HG03095 (cell line): Measurements from ENCODE around the gene ADARB1.

Source experiments
- ATAC-seq: cut with Tn5 transposase; IDR thresholded peaks from one replicate; pipeline ENCODE4 v1.9.1; 2021; ENCODE audit warnings: moderate library complexity; ENCODE audit not compliant: unreplicated experiment

Gene ADARB1

DNA sequence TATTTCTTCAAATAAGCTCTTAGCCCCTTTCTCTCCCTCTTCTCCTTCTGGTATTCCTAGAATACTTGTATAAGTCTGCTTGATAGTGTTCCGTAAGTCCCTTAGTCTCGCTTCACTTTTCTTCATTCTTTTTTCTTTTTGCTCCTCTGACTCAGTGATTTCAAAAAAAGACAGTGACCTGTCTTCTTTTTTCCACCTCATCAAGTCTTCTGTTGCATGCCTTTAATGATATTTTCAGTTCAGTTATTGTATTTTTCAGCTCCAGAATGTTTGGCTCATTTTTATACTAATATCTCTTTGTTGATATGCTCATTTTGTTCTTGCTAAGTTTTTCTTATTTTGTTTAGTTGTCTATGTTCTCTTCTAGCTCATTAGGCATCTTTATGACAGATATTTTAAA is 115.6 kb downstream of the ADARB1 start:
- no peak for ATAC-seq

DNA sequence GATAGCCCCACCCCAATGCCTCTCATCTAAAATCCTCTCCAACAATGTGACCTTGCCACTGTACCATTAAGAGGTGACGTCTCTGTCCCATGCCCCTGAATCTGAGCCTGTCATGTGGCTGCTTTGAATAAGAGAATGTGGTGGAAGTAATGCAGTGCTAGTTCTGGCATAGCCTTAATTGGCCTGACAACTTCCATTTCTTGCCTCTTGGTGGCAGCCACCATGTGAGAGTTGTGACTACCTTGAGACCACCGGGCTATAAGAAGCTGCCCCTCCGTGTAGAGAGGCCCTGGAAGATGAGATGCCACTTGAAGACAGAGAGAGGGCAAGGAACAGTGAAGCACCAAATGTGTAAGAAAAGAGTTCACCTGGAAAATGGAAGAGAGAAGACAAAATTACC is 118.0 kb downstream of the ADARB1 start:
- no peak for ATAC-seq

DNA sequence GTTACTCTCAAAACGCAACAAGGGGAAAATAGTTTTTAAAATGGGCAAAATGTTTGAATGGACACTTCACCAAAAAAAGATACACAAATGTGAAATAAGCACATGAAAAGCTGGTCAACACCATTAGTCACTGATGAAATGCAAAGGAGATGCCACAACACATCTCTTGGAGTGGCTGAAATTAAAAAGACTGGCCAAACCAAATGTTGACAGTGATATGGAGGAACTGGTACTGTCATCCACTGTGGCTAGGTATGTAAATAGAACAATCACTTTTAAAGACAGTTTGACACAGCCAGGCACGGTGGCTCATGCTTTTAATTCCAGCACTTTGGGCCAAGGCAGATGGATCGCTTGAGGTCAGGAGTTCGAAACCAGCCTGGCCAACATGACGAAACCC is 122.2 kb downstream of the ADARB1 start:
- no peak for ATAC-seq

DNA sequence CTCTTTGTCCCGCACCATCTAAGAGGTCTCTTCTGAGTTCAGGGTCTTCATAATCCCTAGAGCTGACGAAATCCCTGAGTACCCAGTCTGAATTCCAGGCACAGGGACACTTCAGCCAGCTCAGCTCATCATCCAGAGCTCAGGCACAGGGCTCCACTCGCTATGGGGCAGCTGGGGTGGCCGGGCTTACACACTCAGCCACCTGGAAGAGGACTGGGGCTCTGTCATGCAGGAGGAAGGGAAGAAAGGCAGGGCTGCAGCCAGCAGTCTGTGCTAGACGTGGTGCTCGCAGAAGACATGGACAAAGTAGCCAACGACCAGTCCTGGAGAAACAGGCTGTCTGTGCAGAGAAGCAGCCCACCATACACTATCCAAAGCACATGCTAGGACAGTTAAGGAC is 124.8 kb downstream of the ADARB1 start:
- no peak for ATAC-seq

DNA sequence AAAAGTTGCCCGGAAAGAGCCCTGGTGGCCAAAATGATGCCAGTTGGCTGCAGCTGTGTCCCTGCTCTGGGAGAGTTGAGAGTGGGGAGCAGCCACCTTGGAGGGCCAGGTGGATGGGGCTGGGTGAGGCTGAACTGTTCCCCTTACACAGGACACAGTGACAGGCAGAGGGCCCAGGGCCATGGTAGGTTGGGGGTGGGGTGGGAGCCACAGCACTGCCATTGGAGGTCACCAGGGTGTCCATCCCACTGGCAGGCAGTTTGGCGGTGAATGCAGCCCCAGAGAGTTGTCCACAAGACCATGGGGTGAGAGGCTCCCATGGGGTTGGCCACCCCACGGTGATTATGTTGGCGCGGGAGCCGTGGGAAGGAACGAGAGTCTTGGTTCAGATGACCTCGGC is 125.7 kb downstream of the ADARB1 start:
- no peak for ATAC-seq

DNA sequence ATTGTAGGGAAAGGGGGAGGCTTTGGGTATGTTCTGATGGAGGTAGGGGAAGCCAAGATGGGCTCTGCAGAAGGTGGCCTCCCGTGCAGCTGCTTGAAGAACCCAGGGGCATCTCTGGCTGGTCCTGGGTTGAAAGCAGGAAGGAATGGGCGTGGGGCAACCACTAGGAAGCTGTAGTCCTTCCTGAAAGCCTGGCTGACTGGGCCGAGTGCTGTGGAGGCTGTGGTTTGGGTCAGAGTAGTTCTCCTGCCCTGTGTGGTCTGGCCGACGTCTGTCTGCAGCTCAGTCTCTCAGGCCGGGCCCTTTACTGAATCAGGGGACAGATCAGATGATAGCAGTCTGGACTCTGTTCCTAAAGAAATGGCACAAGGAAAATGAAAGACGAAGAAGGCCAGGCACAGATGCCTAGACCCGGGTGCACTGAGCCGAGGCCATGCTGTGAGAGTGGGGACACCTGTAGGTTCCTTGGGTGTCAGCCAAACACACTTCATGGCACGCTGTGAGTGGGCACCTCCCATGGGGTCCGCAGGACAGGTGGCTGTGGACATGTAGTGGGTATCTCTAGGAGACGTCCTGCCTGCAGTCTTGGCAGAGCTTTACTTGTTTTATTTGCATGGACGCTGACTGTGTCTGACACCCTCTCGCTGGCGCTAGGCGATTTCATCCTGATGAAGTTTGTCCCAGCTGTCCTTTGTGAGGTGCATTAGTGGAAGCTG is 126.4 kb downstream of the ADARB1 start:
- ATAC-seq = no peak

DNA sequence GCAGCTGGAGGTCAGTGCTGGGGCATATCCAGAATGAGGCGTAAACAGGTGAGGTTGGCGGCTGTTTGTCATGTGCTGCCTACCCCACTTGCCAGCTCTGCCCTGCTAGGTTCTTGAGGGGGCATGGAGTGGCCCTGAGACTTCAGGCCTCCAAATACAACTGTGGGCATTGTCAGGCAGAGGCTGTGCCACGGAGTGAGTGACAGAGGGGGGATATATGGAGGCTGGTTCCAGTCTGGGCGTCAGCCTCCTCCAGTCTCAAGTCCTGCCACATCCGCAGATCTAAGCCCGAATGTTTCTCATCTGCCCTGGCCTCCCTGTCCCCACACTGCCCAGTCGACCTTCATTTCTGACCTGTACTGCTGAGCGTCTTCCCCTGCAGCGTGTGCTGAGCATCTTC is 128.0 kb downstream of the ADARB1 start:
- no peak for ATAC-seq

DNA sequence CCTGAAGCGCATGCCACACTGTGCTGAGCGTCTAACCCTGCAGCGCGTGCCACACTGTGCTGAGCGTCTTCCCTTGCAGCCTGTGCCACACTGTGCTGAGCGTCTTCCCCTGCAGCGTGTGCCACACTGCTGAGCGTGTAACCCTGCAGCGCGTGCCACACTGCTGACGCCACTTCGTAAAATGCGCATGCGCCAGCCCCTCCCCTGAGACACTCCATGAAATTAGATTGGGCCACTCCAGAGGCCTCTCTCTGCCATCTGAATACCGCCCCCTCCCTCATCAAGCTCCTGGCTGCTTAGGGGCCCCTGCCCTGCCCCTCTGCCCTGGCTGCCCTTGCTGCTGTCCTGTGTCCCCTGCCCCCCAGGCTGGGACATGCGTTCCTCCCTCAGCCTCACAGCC is 128.5 kb downstream of the ADARB1 start:
- no peak for ATAC-seq

DNA sequence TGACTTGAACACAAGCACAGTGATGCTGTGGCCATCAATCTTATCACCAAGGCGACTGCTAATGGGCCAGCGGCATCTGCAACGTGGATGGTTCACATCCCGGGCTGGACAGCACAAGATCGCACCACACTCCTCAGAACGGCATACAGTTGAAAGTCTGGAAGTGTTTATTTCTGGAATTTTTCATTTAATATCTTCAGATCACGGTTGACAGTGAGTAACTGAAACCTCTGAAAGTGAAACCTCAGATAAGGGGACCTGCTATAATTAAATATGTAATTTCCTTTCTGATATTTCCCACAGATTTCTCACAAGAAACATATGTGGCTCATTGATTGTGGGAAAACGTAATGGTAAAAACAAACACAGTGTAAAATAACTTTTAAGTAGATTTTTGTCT is 129.6 kb downstream of the ADARB1 start:
- ATAC-seq = no peak

DNA sequence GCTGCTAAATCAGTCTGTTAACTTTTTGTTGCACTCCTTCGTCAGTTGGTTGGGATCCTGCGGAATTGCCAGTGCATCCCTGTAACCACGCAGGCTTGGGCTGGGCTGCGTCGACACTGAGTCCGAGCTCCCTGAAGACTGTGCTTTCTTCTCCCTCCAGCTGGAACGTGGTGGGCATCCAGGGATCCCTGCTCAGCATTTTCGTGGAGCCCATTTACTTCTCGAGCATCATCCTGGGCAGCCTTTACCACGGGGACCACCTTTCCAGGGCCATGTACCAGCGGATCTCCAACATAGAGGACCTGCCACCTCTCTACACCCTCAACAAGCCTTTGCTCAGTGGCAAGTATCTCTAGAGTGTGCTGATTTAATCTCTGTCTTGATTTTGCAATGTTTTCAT is 130.0 kb downstream of the ADARB1 start:
- ATAC-seq = no peak

DNA sequence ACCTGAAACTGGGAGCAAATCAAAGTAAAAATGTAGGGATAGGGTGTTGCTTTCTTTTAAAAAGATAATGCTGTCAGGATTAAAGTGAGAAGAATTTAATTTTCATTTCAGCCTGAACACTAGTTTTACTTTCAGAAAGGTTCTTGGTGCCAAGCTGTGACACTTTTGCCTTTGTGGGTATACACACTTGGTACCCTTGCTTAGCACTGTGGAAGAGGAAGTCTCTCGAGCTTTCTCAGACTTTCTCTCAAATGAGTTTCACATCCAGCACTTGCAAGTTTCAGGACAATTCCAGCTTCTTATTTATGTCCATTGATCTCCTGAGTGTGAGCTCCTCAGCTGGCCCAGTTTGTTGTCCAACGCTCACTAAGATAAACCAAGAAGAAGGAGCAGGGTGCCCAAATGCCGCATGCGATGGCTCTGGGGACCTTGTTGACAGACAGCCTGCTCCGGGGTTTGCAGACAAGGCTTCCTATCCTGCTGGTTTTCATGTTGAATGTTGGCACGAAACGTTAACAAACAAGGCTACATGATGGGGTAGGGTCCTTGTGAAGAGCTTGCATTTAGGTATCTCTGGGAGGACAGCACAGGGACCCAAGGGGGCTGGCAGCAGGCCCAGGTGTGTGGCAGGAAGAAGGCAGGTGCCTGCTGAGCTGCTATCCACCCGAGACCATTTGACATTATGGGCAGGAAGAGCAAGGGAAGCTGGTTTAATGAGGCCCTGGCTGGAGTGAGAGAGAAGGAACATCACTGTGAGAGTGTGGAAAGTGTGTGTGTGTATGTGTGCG is 133.7 kb downstream of the ADARB1 start:
- ATAC-seq = no peak

DNA sequence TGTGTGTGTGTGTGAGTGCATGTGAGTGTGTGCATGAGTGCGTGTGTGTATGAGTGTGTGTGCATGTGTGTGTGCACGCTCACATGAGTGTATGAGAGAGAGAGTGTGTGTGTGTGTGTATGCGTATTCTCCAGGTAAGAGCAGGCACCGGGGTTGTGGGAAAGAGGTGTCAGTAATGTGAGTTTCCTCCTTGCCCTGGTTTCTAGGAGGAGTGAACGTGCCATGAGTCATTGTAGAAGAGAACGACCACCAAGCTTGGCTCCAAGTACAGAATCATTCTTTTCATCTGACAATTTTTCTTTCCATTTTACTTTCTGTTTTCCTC is 134.2 kb downstream of the ADARB1 start:
- no peak for ATAC-seq

DNA sequence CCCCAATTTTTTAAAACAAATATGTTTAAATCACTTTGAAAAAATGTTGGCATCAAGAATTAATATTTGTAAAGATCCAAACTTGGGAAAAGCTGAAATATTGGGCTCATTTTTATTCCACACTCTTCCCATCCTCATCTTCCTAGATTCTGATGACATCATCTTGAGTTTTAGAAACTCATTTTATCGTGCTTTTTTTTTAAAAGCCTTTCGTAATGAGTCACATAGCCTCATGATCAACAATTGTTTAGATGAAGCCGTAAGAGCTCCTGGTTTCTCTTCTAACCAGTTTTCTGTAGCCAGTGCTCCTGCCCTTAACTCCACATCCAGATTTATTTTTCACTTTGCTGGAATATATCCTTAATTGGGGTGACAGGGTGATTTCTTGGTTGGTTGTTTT is 134.7 kb downstream of the ADARB1 start:
- ATAC-seq = no peak

DNA sequence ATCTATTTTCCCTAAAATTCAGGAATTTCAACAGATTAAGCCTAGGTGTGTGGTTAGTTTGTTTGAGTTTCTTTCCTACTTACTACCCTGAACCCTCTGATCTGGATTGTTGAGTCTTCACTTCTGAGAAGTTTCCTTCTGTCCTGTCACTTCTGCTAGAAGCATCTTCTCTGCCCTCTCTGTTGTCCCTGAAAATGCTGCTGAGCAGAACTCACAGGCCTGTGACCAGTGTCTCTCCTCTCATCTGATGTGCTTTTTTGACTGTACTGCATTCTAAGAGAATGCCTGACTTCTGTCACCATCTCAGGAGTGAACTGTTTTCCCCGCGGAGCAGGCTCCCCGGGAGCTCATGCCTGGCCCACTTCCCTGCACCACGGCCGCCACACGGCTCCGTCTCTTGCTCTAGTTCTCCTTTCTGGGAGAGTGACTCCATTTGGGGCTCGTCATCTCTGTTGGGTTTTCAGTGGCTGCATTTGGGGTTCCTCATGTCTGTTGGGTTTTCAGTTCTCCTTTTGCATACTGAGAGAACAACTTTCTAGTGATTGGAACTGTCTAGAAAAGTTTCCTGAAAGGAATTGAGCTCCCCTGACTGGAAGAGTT is 135.4 kb downstream of the ADARB1 start:
- no peak for ATAC-seq

DNA sequence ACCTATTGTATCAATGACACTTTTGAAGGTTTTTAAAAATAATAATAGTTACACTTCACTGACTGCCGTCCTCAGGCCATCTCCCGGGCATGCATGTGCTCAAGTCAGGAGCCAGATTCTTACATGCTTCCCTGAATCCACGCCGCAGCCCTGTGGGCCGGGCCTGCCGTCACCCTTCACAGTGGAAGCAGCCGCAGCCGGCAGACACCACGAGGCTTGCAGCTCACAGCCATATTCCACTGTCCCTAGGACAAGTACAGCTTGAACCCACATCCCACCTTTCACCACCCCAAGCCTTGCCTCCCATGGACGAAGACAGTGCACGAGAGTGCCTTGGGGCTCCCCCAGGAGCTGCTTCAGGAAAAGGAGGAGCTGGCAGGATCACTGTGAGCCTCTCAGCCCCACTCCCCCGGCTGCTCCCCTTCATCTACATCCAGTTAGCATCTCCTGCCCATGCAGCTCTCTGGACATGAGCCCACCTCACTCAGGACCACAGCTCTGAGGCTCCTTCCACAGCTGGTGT is 136.1 kb downstream of the ADARB1 start:
- no peak for ATAC-seq

DNA sequence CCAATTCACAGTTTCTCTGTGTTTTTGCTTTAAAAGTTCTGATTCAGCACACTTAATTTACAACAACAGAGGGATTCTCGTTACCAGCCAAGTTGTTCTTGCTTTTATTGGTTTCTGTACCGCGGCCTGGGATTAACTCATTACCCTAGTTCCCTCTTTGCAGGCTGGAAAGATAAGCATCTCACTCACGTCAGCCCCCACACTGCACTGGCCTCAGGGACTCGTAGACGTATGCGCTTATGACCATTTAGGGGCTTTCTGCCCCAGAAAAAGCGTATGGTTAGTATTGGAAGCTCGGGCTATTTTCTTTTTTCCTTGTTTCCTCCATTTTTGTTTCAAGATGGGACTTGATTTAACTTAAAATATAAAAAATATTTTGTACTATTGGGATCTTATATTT is 137.3 kb downstream of the ADARB1 start:
- no peak for ATAC-seq

DNA sequence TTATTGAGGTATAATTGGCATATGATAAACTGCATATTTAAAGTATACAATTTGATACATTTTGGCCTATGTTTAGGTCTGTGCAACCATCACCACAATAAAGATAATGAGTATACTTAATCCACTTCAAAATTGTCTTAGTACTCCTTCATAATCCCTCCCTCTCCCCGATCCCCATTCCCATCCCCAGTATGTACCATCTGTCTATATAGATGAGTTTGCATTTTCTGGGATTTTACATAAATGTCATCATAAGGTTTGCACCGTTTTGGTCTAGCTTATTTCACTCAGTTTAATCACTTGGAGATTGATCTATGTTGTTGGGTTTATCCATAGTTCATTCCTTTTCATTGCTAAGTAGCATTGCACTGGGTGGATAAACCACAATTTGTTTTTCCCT is 139.0 kb downstream of the ADARB1 start:
- ATAC-seq = no peak

DNA sequence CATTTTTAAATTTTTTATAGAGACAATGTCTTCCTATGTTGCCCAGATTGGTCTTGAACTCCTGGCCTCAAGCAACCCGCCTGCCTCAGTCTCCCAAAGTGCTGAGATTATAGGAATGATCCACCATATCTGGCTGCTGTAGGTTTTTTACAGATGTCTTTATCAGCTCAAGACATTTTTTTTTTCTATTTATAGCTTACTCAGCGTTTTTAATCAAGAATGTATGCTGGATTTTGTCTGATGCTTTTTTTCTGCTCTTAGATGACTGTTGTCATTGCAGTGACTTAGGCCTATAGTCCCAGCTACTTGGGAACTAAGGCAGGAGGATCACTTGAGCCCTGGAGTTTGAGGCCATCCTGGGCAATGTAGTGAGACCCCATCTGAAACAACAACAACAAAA is 140.8 kb downstream of the ADARB1 start:
- ATAC-seq = no peak

DNA sequence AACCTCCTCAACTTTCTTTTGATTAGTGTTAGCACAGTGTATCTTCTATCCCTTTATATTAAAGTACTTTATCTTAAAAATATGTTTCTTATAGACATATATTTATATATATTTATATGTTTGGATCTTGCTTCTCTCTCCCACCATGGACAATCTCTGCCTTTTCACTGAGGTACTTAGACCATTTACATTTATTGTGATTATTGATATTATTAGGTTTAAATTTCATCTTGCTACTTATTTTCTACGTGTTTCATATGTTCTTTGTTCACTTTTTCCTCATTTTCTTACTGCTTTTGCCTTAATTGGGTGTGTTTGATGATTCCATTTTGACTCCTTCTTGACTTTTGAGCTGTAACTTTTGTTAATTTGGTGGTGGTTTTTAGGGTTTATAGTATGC is 142.6 kb downstream of the ADARB1 start:
- no peak for ATAC-seq

DNA sequence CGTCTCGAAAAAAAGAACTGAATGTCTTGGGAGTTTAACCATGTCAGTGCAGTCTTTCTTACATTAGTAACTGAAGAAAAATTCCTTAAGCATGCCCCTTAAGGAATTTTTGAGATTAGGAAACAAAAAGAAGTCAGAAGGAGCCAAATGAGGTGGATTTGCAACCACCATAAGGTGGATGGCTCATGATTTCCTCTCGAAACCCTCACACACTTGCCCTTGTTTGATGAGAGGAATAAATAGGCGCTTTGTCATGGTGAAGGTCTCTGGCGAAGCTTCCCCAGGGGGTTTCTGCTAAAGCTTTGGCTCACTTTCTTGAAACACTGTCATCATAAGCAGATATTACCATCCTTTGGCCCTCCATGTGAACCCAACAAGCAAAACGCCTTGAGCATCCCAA is 145.1 kb downstream of the ADARB1 start:
- no peak for ATAC-seq

DNA sequence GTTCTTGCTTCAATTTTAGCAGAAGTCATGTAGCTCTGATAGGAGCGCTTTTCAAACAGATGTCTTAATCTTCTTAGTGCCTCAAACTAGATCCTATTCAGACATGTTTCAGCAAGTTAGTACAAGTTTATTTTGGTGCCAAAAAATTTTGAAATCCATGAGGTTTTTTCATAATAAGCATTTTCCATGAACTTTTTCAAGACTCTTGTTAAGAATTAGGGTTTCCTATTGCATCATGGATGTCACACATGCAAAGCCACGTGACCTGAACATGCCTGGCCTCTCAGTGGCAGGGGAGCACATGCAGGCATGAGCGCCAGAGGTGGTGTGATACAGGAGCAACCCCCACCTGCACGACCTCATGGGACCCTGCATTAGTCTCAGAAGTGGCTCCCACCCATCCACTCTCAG is 145.7 kb downstream of the ADARB1 start:
- no peak for ATAC-seq
